CD8-positive, alpha-beta memory T cell (primary cell): Measurements from ENCODE around the gene CEP20. TPM values are rescaled to one million over a fixed set of nuclear protein-coding genes. Genes with fewer than 3 reads are reported as not detected.

Experiments
- CTCF ChIA-PET: fragments of 350-600 bp; sonication (Branson Sonifier 250); formaldehyde crosslinking; loops from one replicate; lab custom pipeline; 2021; ENCODE audit warnings: antibody characterized with exemption; lab: Charles Lee
- POLR2A ChIA-PET: fragments of 350-600 bp; sonication (Branson Sonifier 250); formaldehyde crosslinking; loops from one replicate; lab custom pipeline; 2021; ENCODE audit warnings: antibody characterized with exemption; lab: Charles Lee
- DNase-seq, 5 donors: peaks; one replicate each; pipeline versions ENCODE4 v3.0.0 to v3.0.0-alpha.2; 2020 to 2022; ENCODE audit warnings: mixed read lengths in 1 of 5
- H3K27ac ChIP-seq: one replicate; pipeline ENCODE4 v1.7.0; 2013; ENCODE audit warnings: low read depth, mild to moderate bottlenecking, low read length, moderate library complexity
- H3K27me3 ChIP-seq: 2 replicates; pipeline ENCODE4 v1.7.0; 2013; ENCODE audit warnings: low read length, mild to moderate bottlenecking; ENCODE audit not compliant: insufficient read depth, poor library complexity, severe bottlenecking
- H3K36me3 ChIP-seq: 2 replicates; pipeline ENCODE4 v1.7.0; 2013; ENCODE audit warnings: mild to moderate bottlenecking, low read length, moderate library complexity; ENCODE audit not compliant: insufficient read depth
- H3K4me1 ChIP-seq: 2 replicates; pipeline ENCODE4 v1.7.0; 2013; ENCODE audit warnings: mild to moderate bottlenecking, low read length, moderate library complexity; ENCODE audit not compliant: insufficient read depth
- H3K4me3 ChIP-seq: 2 replicates; pipeline ENCODE4 v1.7.0; 2013; ENCODE audit warnings: mild to moderate bottlenecking, low read length
- H3K9me3 ChIP-seq: 2 replicates; pipeline ENCODE4 v1.7.0; 2013; ENCODE audit warnings: mild to moderate bottlenecking, low read length
- H3K27ac Mint-ChIP-seq, 8 donors: one replicate each; pipeline ENCODE4 v1.8.0; 2020 to 2021; ENCODE audit warnings: mixed read lengths in 8 of 8, mild to moderate bottlenecking in 6 of 8, inconsistent platforms in 3 of 8, moderate library complexity in 3 of 8
- H3K27me3 Mint-ChIP-seq, 2 donors: one replicate each; pipeline ENCODE4 v1.8.0; 2020 to 2021; ENCODE audit warnings: mixed read lengths in 2 of 2, mild to moderate bottlenecking in 1 of 2, moderate library complexity in 1 of 2
- H3K36me3 Mint-ChIP-seq, 3 donors: one replicate each; pipeline ENCODE4 v1.8.0; 2020 to 2021; ENCODE audit warnings: mixed read lengths in 3 of 3, inconsistent platforms in 1 of 3, mild to moderate bottlenecking in 1 of 3
- H3K4me1 Mint-ChIP-seq, 3 donors: one replicate each; pipeline ENCODE4 v1.8.0; 2020 to 2021; ENCODE audit warnings: mixed read lengths in 3 of 3, inconsistent platforms in 1 of 3, mild to moderate bottlenecking in 1 of 3
- H3K4me3 Mint-ChIP-seq, 7 donors: one replicate each; pipeline ENCODE4 v1.8.0; 2020 to 2021; ENCODE audit warnings: mixed read lengths in 7 of 7, mild to moderate bottlenecking in 6 of 7, moderate library complexity in 4 of 7, inconsistent platforms in 2 of 7
- H3K9me3 Mint-ChIP-seq, 5 donors: one replicate each; pipeline ENCODE4 v1.8.0; 2020 to 2022; ENCODE audit warnings: mixed read lengths in 5 of 5, mild to moderate bottlenecking in 3 of 5, moderate library complexity in 2 of 5, inconsistent platforms in 1 of 5
- polyA plus RNA-seq: library from polyadenylated mRNA; unstranded; fragments of 300-500 nt; fragmentation: Illumina TruSeq; gene quantifications from one replicate; pipeline ENCODE4 v1.2.3, GENCODE V29; 2021
- total RNA-seq, 2 experiments: library from RNA; stranded (reverse); gene quantifications; one replicate each; pipeline ENCODE4 v1.2.3, GENCODE V29; 2021

CEP20 gene
- total and polyA plus RNA-seq, 3 experiments from 2014 or later: 32.5 to 46.1 (median 39.6) TPM

- Mint-ChIP-seq H3K4me1 (no peaks in the 10 kb centered on the region), H3K36me3 (peaks cover 0 to 52% (median 17%) of the 10 kb centered on the region in 3 donors), H3K9me3 (no peaks in the 10 kb centered on the region), H3K4me3 (no peak overlapping the region), H3K27ac (no peak overlapping the region), H3K27me3 (no peaks in the 10 kb centered on the region)
- Histone ChIP-seq H3K4me3 (no peak overlapping the region), H3K4me1 (no peaks in the 10 kb centered on the region), H3K9me3 (no peaks in the 10 kb centered on the region), H3K36me3 (peaks cover 23% of the 10 kb centered on the region), H3K27ac (no peak overlapping the region), H3K27me3 (no peaks in the 10 kb centered on the region)
- ChIA-PET CTCF (no interaction called here), POLR2A (no interaction called here)
- no peak for DNase-seq
Measured at GRCh38 chr16:15866451-15866850, 22.0 kb downstream of the CEP20 start.

DNA sequence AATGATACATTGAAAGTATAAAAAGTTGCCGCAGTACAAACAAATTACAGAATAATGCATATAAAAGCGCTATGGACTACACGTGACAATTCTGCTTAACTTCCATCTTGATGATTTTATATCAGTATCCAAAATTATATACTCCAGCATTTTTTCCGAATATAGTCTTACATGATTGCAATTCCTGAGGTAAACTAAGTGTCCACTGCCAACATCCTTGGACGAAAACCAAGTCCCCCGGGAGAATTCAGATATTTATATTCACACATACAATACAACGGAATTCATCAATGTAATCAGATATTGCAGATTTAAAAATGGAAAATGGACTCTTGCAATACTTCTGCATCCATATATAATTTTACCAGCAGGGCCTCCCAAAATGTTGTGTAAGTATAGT is 22.7 kb downstream of the CEP20 start:
- no peak overlapping the region for H3K4me3 Mint-ChIP-seq
- H3K9me3 ChIP-seq: no peaks in the 10 kb centered on the region
- H3K4me3 ChIP-seq: no peak overlapping the region
- ChIA-PET CTCF (no interaction called here), POLR2A (no interaction called here)
- no peaks in the 10 kb centered on the region for H3K4me1 Mint-ChIP-seq
- H3K27me3 Mint-ChIP-seq: no peaks in the 10 kb centered on the region
- H3K9me3 Mint-ChIP-seq: no peaks in the 10 kb centered on the region
- H3K27me3 ChIP-seq: no peaks in the 10 kb centered on the region
- H3K36me3 Mint-ChIP-seq: peaks cover 0 to 49% (median 17%) of the 10 kb centered on the region in 3 donors
- no peak overlapping the region for H3K27ac ChIP-seq
- DNase-seq: no peak
- no peaks in the 10 kb centered on the region for H3K4me1 ChIP-seq
- H3K36me3 ChIP-seq: peaks cover 23% of the 10 kb centered on the region
- H3K27ac Mint-ChIP-seq: no peak overlapping the region

DNA sequence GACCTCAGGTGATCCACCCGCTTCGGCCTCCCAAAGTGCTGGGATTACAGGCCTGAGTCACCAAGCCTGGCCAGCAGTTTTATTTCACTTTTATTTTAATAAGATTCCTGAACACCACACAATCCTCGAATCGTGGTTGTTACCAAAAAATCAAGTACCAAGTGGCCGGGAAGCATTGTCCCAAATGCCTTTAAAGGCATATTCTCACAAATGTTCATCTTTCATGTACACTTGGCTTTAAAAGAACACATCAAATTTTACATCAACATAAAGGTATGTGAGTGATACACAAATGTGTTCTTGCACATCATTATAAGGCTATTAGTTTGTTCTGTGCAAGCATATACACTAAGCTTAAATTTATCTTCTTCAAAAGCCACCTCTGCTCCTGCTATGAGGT is 23.5 kb downstream of the CEP20 start:
- no peaks in the 10 kb centered on the region for H3K27me3 ChIP-seq
- H3K36me3 ChIP-seq: peaks cover 18% of the 10 kb centered on the region
- DNase-seq: no peak
- no peak overlapping the region for H3K27ac Mint-ChIP-seq
- H3K4me3 Mint-ChIP-seq: no peak overlapping the region
- POLR2A ChIA-PET: no interaction called here
- CTCF ChIA-PET: no interaction called here
- peaks cover 0 to 1% of the 10 kb centered on the region in 2 donors for H3K27me3 Mint-ChIP-seq
- no peak overlapping the region for H3K27ac ChIP-seq
- H3K4me3 ChIP-seq: no peak overlapping the region
- no peaks in the 10 kb centered on the region for H3K4me1 Mint-ChIP-seq
- H3K4me1 ChIP-seq: no peaks in the 10 kb centered on the region
- H3K9me3 Mint-ChIP-seq: no peaks in the 10 kb centered on the region
- peaks cover 0 to 42% (median 14%) of the 10 kb centered on the region in 3 donors for H3K36me3 Mint-ChIP-seq
- H3K9me3 ChIP-seq: no peaks in the 10 kb centered on the region

- no peak overlapping the region for H3K4me3 Mint-ChIP-seq
- H3K4me1 ChIP-seq: peaks cover 7% of the 10 kb centered on the region
- POLR2A ChIA-PET: no interaction called here
- no peaks in the 10 kb centered on the region for H3K9me3 ChIP-seq
- CTCF ChIA-PET: no interaction called here
- peaks cover 3 to 9% (median 7%) of the 10 kb centered on the region in 3 donors for H3K4me1 Mint-ChIP-seq
- H3K27me3 Mint-ChIP-seq: peaks cover 10 to 18% of the 10 kb centered on the region in 2 donors
- DNase-seq: no peak
- no peak overlapping the region for H3K27ac ChIP-seq
- no peak overlapping the region for H3K4me3 ChIP-seq
- peaks cover 15% of the 10 kb centered on the region for H3K27me3 ChIP-seq
- H3K36me3 Mint-ChIP-seq: peaks cover 0 to 19% (median 10%) of the 10 kb centered on the region in 3 donors
- peaks cover 13% of the 10 kb centered on the region for H3K36me3 ChIP-seq
- H3K9me3 Mint-ChIP-seq: no peaks in the 10 kb centered on the region
- no peak overlapping the region for H3K27ac Mint-ChIP-seq
Measured at GRCh38 chr16:15861996-15862395, 26.4 kb downstream of the CEP20 start.

- ChIA-PET POLR2A (no interaction called here), CTCF (no interaction called here)
- peaks cover 3 to 14% (median 7%) of the 10 kb centered on the region in 3 donors for H3K4me1 Mint-ChIP-seq
- H3K36me3 ChIP-seq: no peaks in the 10 kb centered on the region
- H3K4me3 ChIP-seq: no peak overlapping the region
- no peaks in the 10 kb centered on the region for H3K9me3 Mint-ChIP-seq
- peaks cover 23% of the 10 kb centered on the region for H3K27me3 ChIP-seq
- H3K27ac Mint-ChIP-seq: no peak overlapping the region
- peaks cover 19 to 41% of the 10 kb centered on the region in 2 donors for H3K27me3 Mint-ChIP-seq
- H3K27ac ChIP-seq: no peak overlapping the region
- no peak overlapping the region for H3K4me3 Mint-ChIP-seq
- H3K36me3 Mint-ChIP-seq: no peaks in the 10 kb centered on the region
- H3K4me1 ChIP-seq: peaks cover 7% of the 10 kb centered on the region
- no peak for DNase-seq
- H3K9me3 ChIP-seq: no peaks in the 10 kb centered on the region
Measured at GRCh38 chr16:15858921-15859668, 29.3 kb downstream of the CEP20 start.

GRCh38 chr16:15857724-15858560 is 30.5 kb downstream of the CEP20 start:
- Histone ChIP-seq H3K36me3 (no peaks in the 10 kb centered on the region), H3K27me3 (peaks cover 23% of the 10 kb centered on the region), H3K27ac (no peak overlapping the region), H3K9me3 (no peaks in the 10 kb centered on the region), H3K4me1 (peaks cover 7% of the 10 kb centered on the region), H3K4me3 (no peak overlapping the region)
- CTCF ChIA-PET: no interaction called here
- Mint-ChIP-seq H3K36me3 (no peaks in the 10 kb centered on the region), H3K27me3 (peaks cover 22 to 42% of the 10 kb centered on the region in 2 donors), H3K4me1 (peaks cover 3 to 14% (median 7%) of the 10 kb centered on the region in 3 donors), H3K9me3 (no peaks in the 10 kb centered on the region), H3K27ac (peak overlapping the region in 1 of 8 donors; percentile 2), H3K4me3 (peak overlapping the region in 5 of 7 donors; percentile 8 to 60 (median 54))
- POLR2A ChIA-PET: no interaction called here
- no peak for DNase-seq

GRCh38 chr16:15856901-15857698 is 31.3 kb downstream of the CEP20 start, which contains the start of gene MYH11:
MYH11 (minus strand) TSS chr16:15857028; CDS start chr16:15838252, 18,776 bp downstream.
- H3K9me3 Mint-ChIP-seq: no peaks in the 10 kb centered on the region
- Histone ChIP-seq H3K4me3 (no peak within 1 kb of the TSS), H3K4me1 (peaks cover 7% of the 10 kb centered on the region), H3K36me3 (no peaks in the 10 kb centered on the region), H3K27ac (no peak within 1 kb of the TSS), H3K9me3 (no peaks in the 10 kb centered on the region), H3K27me3 (peaks cover 23% of the 10 kb centered on the region)
- H3K27me3 Mint-ChIP-seq: peaks cover 22 to 42% of the 10 kb centered on the region in 2 donors
- peaks cover 3 to 14% (median 7%) of the 10 kb centered on the region in 3 donors for H3K4me1 Mint-ChIP-seq
- H3K4me3 Mint-ChIP-seq: peak within 1 kb of the TSS in 6 of 7 donors; percentile 8 to 60 (median 49)
- ChIA-PET CTCF (no interaction called here), POLR2A (no interaction called here)
- no peak for DNase-seq
- H3K27ac Mint-ChIP-seq: peak within 1 kb of the TSS in 1 of 8 donors; percentile 2
- no peaks in the 10 kb centered on the region for H3K36me3 Mint-ChIP-seq
